ENCODE measurements around the gene LRRC42. TPM values are rescaled to one million over a fixed set of nuclear protein-coding genes. Genes with fewer than 3 reads are reported as not detected.

The LRRC42 gene
- total and polyA plus RNA-seq, 4 experiments from 2014 or later = 4.7 to 8.7 (median 7.9) TPM

DNA sequence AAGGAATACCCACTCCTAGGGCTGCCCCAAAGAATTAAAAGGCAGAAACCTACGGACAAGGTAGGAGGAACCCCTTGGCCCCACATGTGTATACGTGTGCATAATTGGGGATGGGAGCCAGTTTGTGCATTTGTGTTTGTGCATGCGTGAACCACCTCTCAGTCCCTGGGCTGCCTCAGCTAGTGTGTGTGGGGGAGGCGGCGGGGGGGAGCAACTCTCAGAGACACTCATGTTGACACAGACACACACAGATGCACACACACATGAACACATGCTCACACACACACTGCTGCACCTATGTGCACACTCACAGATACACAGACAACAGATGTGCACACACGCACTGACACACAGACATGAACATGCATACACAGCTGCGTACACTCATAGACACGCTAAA lies 66.7 kb downstream of the LRRC42 start:
- DNase-seq = no peak
- H3K4me3 ChIP-seq (ENCODE audit: low read length in 2 of 2) = no peak overlapping the region
- Mint-ChIP-seq H3K27me3 (peaks cover 5 to 14% of the 10 kb centered on the region in 2 donors), H3K4me1 (no peaks in the 10 kb centered on the region), H3K36me3 (no peaks in the 10 kb centered on the region), H3K9me3 (no peaks in the 10 kb centered on the region), H3K27ac (no peak overlapping the region), H3K4me3 (no peak overlapping the region)
- H3K27me3 ChIP-seq (ENCODE audit: insufficient read depth, low read length) = no peaks in the 10 kb centered on the region
- POLR2A ChIA-PET (ENCODE audit: partially characterized antibody) = no interaction called here
- intact Hi-C loops (cut with micrococcal nuclease) = no loop called here
- H3K9me3 ChIP-seq (ENCODE audit: control insufficient read depth in 1 of 2, low read length in 2 of 2) = no peaks in the 10 kb centered on the region
- H3K36me3 ChIP-seq (ENCODE audit: insufficient read depth, low read length) = no peaks in the 10 kb centered on the region
- CTCF ChIA-PET (ENCODE audit: partially characterized antibody) = no interaction called here
- H3K4me1 ChIP-seq (ENCODE audit: insufficient read depth, low read length) = no peaks in the 10 kb centered on the region
- no peak overlapping the region for H3K27ac ChIP-seq (ENCODE audit: low read depth, low read length)

DNA sequence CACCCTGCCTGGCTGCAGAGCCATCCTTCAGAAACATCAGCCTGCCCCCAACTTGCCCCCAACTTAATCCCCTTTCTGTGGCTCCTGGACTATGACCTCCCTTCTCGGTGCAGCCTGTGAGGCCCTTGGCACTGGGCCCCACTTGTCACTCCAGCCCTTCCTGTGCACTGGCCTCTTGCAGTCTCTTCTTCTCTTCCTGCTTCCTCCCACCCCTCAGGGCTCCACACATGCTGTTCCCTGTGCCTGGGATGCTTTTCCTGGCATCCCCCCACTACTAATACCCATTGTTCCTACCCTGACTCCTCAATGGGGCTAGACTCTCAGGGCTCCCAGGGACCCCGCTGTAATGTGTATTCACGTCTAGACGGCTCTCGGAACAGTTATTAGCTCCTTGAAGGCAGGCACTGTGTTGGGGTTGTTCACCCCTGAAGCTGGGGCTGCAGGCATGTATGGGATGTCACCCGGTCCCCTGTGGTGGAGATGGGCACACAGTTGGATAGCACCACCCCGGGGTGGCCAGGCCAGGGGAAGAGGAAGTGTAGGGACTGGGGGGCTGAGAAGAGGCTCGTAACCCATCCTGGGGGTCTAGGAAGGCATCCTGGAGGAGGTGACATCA lies 67.4 kb downstream of the LRRC42 start:
- H3K9me3 Mint-ChIP-seq = no peaks in the 10 kb centered on the region
- H3K27me3 Mint-ChIP-seq = peaks cover 5 to 12% of the 10 kb centered on the region in 2 donors
- H3K36me3 Mint-ChIP-seq = no peaks in the 10 kb centered on the region
- POLR2A ChIA-PET (ENCODE audit: partially characterized antibody) = no interaction called here
- no peak overlapping the region for H3K27ac ChIP-seq (ENCODE audit: low read depth, low read length)
- H3K27me3 ChIP-seq (ENCODE audit: insufficient read depth, low read length) = no peaks in the 10 kb centered on the region
- CTCF ChIA-PET (ENCODE audit: partially characterized antibody) = no interaction called here
- no peak overlapping the region for H3K4me3 Mint-ChIP-seq
- no peaks in the 10 kb centered on the region for H3K4me1 ChIP-seq (ENCODE audit: insufficient read depth, low read length)
- no peak overlapping the region for H3K4me3 ChIP-seq (ENCODE audit: low read length in 2 of 2)
- intact Hi-C loops (cut with micrococcal nuclease) = no loop called here
- no peaks in the 10 kb centered on the region for H3K4me1 Mint-ChIP-seq
- no peak for DNase-seq
- H3K27ac Mint-ChIP-seq = no peak overlapping the region
- H3K9me3 ChIP-seq (ENCODE audit: control insufficient read depth in 1 of 2, low read length in 2 of 2) = no peaks in the 10 kb centered on the region
- H3K36me3 ChIP-seq (ENCODE audit: insufficient read depth, low read length) = no peaks in the 10 kb centered on the region

GRCh38 chr1:54014009-54014629 lies 68.0 kb downstream of the LRRC42 start:
- DNase-seq = no peak
- no peak overlapping the region for H3K4me3 ChIP-seq (ENCODE audit: low read length in 2 of 2)
- no peaks in the 10 kb centered on the region for H3K4me1 ChIP-seq (ENCODE audit: insufficient read depth, low read length)
- no peaks in the 10 kb centered on the region for H3K9me3 ChIP-seq (ENCODE audit: control insufficient read depth in 1 of 2, low read length in 2 of 2)
- Mint-ChIP-seq H3K4me3 (no peak overlapping the region), H3K27ac (no peak overlapping the region), H3K27me3 (peaks cover 5 to 12% of the 10 kb centered on the region in 2 donors), H3K4me1 (no peaks in the 10 kb centered on the region), H3K36me3 (no peaks in the 10 kb centered on the region), H3K9me3 (no peaks in the 10 kb centered on the region)
- intact Hi-C loops (cut with micrococcal nuclease) = no loop called here
- H3K36me3 ChIP-seq (ENCODE audit: insufficient read depth, low read length) = no peaks in the 10 kb centered on the region
- no peaks in the 10 kb centered on the region for H3K27me3 ChIP-seq (ENCODE audit: insufficient read depth, low read length)
- H3K27ac ChIP-seq (ENCODE audit: low read depth, low read length) = no peak overlapping the region
- POLR2A ChIA-PET (ENCODE audit: partially characterized antibody) = no interaction called here
- CTCF ChIA-PET (ENCODE audit: partially characterized antibody) = no interaction called here

DNA sequence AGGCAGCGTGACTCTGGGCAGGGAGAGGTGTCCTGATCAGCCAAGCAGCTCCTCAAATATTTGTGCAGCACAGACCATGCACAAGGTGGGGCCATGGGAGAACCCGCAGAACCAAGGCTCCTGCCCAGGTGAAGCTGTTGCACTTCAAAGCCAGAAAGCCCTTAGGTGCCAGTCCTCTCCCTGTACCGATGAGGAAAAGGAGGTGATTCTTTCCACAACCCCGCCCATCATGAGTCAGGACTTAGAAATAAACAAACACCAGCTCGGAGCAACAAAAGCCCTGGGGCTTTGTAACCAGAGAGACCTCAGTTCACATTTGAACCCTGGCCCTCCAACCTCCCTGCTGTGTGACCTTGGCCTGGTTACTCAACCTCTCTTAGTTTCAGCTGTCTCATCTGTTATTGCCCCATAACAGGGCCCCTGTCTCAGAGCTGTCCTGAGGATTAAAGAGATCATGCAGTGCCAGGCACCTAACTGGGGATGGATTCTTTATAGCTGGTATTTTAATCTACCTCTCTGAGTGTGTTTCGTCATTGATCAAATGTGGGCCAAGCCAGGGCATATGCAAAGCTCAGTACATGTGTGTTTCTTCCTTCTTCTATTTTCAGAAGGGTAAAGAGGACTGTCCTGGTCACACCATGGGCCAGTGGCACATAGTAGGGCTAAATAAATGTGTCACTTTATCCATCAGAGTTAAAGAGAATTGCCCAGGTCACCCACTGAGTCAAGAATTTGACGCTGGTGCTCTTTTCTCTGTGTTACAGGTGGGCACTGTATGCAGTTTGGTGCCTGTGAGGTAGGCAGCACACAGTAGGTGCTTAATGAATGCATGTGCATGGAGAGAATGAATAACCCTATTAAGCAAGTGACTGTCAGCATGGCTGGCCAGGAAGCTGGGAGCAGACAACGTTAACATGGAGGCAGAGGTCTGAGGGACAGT lies 70.5 kb downstream of the LRRC42 start:
- Histone ChIP-seq H3K27ac (ENCODE audit: low read depth, low read length) (no peak overlapping the region), H3K9me3 (ENCODE audit: control insufficient read depth in 1 of 2, low read length in 2 of 2) (no peaks in the 10 kb centered on the region), H3K27me3 (ENCODE audit: insufficient read depth, low read length) (no peaks in the 10 kb centered on the region), H3K4me1 (ENCODE audit: insufficient read depth, low read length) (no peaks in the 10 kb centered on the region), H3K4me3 (ENCODE audit: low read length in 2 of 2) (no peak overlapping the region), H3K36me3 (ENCODE audit: insufficient read depth, low read length) (no peaks in the 10 kb centered on the region)
- POLR2A ChIA-PET (ENCODE audit: partially characterized antibody) = no interaction called here
- CTCF ChIA-PET (ENCODE audit: partially characterized antibody) = no interaction called here
- Mint-ChIP-seq H3K27me3 (peaks cover 0 to 6% of the 10 kb centered on the region in 2 donors), H3K27ac (no peak overlapping the region), H3K4me3 (no peak overlapping the region), H3K9me3 (no peaks in the 10 kb centered on the region), H3K36me3 (no peaks in the 10 kb centered on the region), H3K4me1 (no peaks in the 10 kb centered on the region)
- DNase-seq = no peak
- intact Hi-C loops (cut with micrococcal nuclease) = no loop called here

Other genes with a start within 250 kb of the LRRC42 start
- not detected for gene GLIS1, start 207.2 kb upstream of the LRRC42 start, total RNA-seq
- gene GLIS1, start 207.2 kb upstream of the LRRC42 start, polyA plus RNA-seq = not detected
- 10 to 100 TPM; 10.9 to 11.0 TPM for gene NDC1, start 108.1 kb upstream of the LRRC42 start, total RNA-seq
- 1 to 10 TPM; 4.4 to 7.8 TPM for gene NDC1, start 108.1 kb upstream of the LRRC42 start, polyA plus RNA-seq
- gene YIPF1, start 56.6 kb upstream of the LRRC42 start, total RNA-seq = 10 to 100 TPM; 14.8 to 15.2 TPM
- gene YIPF1, start 56.6 kb upstream of the LRRC42 start, polyA plus RNA-seq = 10 to 100 TPM; 25.2 to 30.5 TPM
- gene DIO1, start 52.2 kb upstream of the LRRC42 start, total RNA-seq = not detected
- not detected for gene DIO1, start 52.2 kb upstream of the LRRC42 start, polyA plus RNA-seq
- gene IFT25, start 651 bp upstream of the LRRC42 start, total RNA-seq = 10 to 100 TPM; 47.2 to 50.3 TPM
- gene IFT25, start 651 bp upstream of the LRRC42 start, polyA plus RNA-seq = 10 to 100 TPM; 45.5 to 65.4 TPM
- gene LDLRAD1, start 71.8 kb downstream of the LRRC42 start, total RNA-seq = not detected
- not detected for gene LDLRAD1, start 71.8 kb downstream of the LRRC42 start, polyA plus RNA-seq
- gene TMEM59, start 106.9 kb downstream of the LRRC42 start, total RNA-seq = 100 to 1,000 TPM; 212 to 222 TPM
- gene TMEM59, start 106.9 kb downstream of the LRRC42 start, polyA plus RNA-seq = 1,000 to 10,000 TPM in 1 of 2 donors, 100 to 1,000 TPM in 1; 533 to 1,059 TPM
- 10 to 100 TPM; 12.1 to 13.1 TPM for gene TCEANC2, start 107.3 kb downstream of the LRRC42 start, total RNA-seq
- gene TCEANC2, start 107.3 kb downstream of the LRRC42 start, polyA plus RNA-seq = 1 to 10 TPM; 3.5 to 7.1 TPM
- gene CDCP2, start 206.7 kb downstream of the LRRC42 start, total RNA-seq = under 1 TPM in 1 of 2 experiments, not detected in 1; 0.19 TPM
- not detected for gene CDCP2, start 206.7 kb downstream of the LRRC42 start, polyA plus RNA-seq

Measured in CD4-positive, alpha-beta memory T cell (primary cell).